GM21529 (cell line): ENCODE data around the gene AGTPBP1.
"Not testable (repeated sequence)": the region's sequence is repeated elsewhere in the genome, so short reads cannot be mapped to it uniquely, and the experiment has no call there.

ENCODE experiments used
- ATAC-seq: cut with Tn5 transposase; IDR thresholded peaks from one replicate; pipeline ENCODE4 v1.9.1; 2021; ENCODE audit not compliant: unreplicated experiment

AGTPBP1 gene

GRCh38 chr9:85640425-85640824 lies 101.3 kb downstream of the AGTPBP1 start:
- ATAC-seq = no peak

GRCh38 chr9:85639675-85640186 lies 102.0 kb downstream of the AGTPBP1 start:
- ATAC-seq = no peak

GRCh38 chr9:85631809-85632208 lies 109.9 kb downstream of the AGTPBP1 start:
- no peak for ATAC-seq

- ATAC-seq = no peak
Measured at GRCh38 chr9:85630676-85631075, 111.1 kb downstream of the AGTPBP1 start.

GRCh38 chr9:85617141-85617670 lies 124.5 kb downstream of the AGTPBP1 start:
- no peak for ATAC-seq

- no peak for ATAC-seq
Measured at GRCh38 chr9:85615792-85616191, 126.0 kb downstream of the AGTPBP1 start.

GRCh38 chr9:85610074-85610860 lies 131.5 kb downstream of the AGTPBP1 start:
- peak; percentile 92 for ATAC-seq

- no peak for ATAC-seq
Measured at GRCh38 chr9:85605905-85606304, 135.8 kb downstream of the AGTPBP1 start.

- ATAC-seq = no peak
Measured at GRCh38 chr9:85603936-85604335, 137.8 kb downstream of the AGTPBP1 start.

- no peak for ATAC-seq
Measured at GRCh38 chr9:85602742-85603141, 139.0 kb downstream of the AGTPBP1 start.

GRCh38 chr9:85600675-85601263 lies 141.0 kb downstream of the AGTPBP1 start:
- no peak for ATAC-seq

GRCh38 chr9:85599540-85600105 lies 142.1 kb downstream of the AGTPBP1 start:
- ATAC-seq = no peak

- ATAC-seq = no peak
Measured at GRCh38 chr9:85594316-85594715, 147.4 kb downstream of the AGTPBP1 start.

GRCh38 chr9:85586684-85587083 lies 155.1 kb downstream of the AGTPBP1 start:
- ATAC-seq = no peak

GRCh38 chr9:85577353-85577952 lies 164.3 kb downstream of the AGTPBP1 start:
- no peak for ATAC-seq

- ATAC-seq = no peak
Measured at GRCh38 chr9:85575868-85576267, 165.9 kb downstream of the AGTPBP1 start.

GRCh38 chr9:85573546-85573945 lies 168.2 kb downstream of the AGTPBP1 start:
- ATAC-seq = not testable (repeated sequence)

- ATAC-seq = not testable (repeated sequence)
Measured at GRCh38 chr9:85572917-85573316, 168.8 kb downstream of the AGTPBP1 start.

GRCh38 chr9:85569988-85570387 lies 171.8 kb downstream of the AGTPBP1 start:
- no peak for ATAC-seq

GRCh38 chr9:85559526-85559925 lies 182.2 kb downstream of the AGTPBP1 start:
- no peak for ATAC-seq

- ATAC-seq = peak; percentile 84
Measured at GRCh38 chr9:85554349-85554748, 187.4 kb downstream of the AGTPBP1 start.
